Measurements from ENCODE around the gene C11orf91.
"Not testable (repeated sequence)": the region's sequence is repeated elsewhere in the genome, so short reads cannot be mapped to it uniquely, and the experiment has no call there.

Gene C11orf91

GRCh38 chr11:33721426-33721825 lies 20.8 kb upstream of the C11orf91 start:
- DNase-seq = no peak

- DNase-seq = no peak
Measured at GRCh38 chr11:33719587-33719986, 19.0 kb upstream of the C11orf91 start.

- DNase-seq = no peak
Measured at GRCh38 chr11:33718440-33718839, 17.8 kb upstream of the C11orf91 start.

GRCh38 chr11:33716243-33716642 lies 15.6 kb upstream of the C11orf91 start:
- peak; percentile 34 for DNase-seq

GRCh38 chr11:33713856-33714398 lies 13.3 kb upstream of the C11orf91 start:
- DNase-seq = no peak

GRCh38 chr11:33713151-33713855 lies 12.7 kb upstream of the C11orf91 start:
- DNase-seq = no peak

- DNase-seq = no peak
Measured at GRCh38 chr11:33712436-33712835, 11.8 kb upstream of the C11orf91 start.

GRCh38 chr11:33709466-33709865 lies 8.8 kb upstream of the C11orf91 start:
- DNase-seq = no peak

- no peak for DNase-seq
Measured at GRCh38 chr11:33708985-33709384, 8.4 kb upstream of the C11orf91 start.

GRCh38 chr11:33707831-33708230 lies 7.2 kb upstream of the C11orf91 start:
- not testable (repeated sequence) for DNase-seq

- DNase-seq = no peak
Measured at GRCh38 chr11:33706966-33707365, 6.3 kb upstream of the C11orf91 start.

- DNase-seq = no peak
Measured at GRCh38 chr11:33706546-33706945, 5.9 kb upstream of the C11orf91 start.

GRCh38 chr11:33704240-33705002 lies 3.8 kb upstream of the C11orf91 start:
- no peak for DNase-seq

- DNase-seq = no peak
Measured at GRCh38 chr11:33703788-33704187, 3.2 kb upstream of the C11orf91 start.

- no peak for DNase-seq
Measured at GRCh38 chr11:33703234-33703633, 2.6 kb upstream of the C11orf91 start.

- DNase-seq = peak; percentile 18
Measured at GRCh38 chr11:33701302-33702230, 940 bp upstream of the C11orf91 start.

GRCh38 chr11:33700063-33700501 lies 544 bp downstream of the C11orf91 start:
- DNase-seq = no peak

GRCh38 chr11:33699515-33700062 lies 1.0 kb downstream of the C11orf91 start:
- DNase-seq = no peak

GRCh38 chr11:33698921-33699320 lies 1.7 kb downstream of the C11orf91 start:
- no peak for DNase-seq

- no peak for DNase-seq
Measured at GRCh38 chr11:33697997-33698396, 2.6 kb downstream of the C11orf91 start.

GRCh38 chr11:33696931-33697638 lies 3.5 kb downstream of the C11orf91 start:
- DNase-seq = no peak

- DNase-seq = no peak
Measured at GRCh38 chr11:33696411-33696810, 4.2 kb downstream of the C11orf91 start.

All from CD4-positive, alpha-beta T cell treated with Interleukin-21 for 1 hour (primary cell).